Measurements from ENCODE around the gene SH3TC2. TPM values are rescaled to one million over a fixed set of nuclear protein-coding genes. Genes with fewer than 3 reads are reported as not detected.

Gene SH3TC2
- total RNA-seq, 4 donors from 2014 or later: 2.5 to 3.8 (median 2.9) TPM

- no peak overlapping the region for H3K27ac ChIP-seq
- 74 to 86% methylated on average over 2 of the region's 2 CpGs for WGBS, 2 donors
- DNase-seq: no peak
- TF ChIP-seq, protein P1, sequence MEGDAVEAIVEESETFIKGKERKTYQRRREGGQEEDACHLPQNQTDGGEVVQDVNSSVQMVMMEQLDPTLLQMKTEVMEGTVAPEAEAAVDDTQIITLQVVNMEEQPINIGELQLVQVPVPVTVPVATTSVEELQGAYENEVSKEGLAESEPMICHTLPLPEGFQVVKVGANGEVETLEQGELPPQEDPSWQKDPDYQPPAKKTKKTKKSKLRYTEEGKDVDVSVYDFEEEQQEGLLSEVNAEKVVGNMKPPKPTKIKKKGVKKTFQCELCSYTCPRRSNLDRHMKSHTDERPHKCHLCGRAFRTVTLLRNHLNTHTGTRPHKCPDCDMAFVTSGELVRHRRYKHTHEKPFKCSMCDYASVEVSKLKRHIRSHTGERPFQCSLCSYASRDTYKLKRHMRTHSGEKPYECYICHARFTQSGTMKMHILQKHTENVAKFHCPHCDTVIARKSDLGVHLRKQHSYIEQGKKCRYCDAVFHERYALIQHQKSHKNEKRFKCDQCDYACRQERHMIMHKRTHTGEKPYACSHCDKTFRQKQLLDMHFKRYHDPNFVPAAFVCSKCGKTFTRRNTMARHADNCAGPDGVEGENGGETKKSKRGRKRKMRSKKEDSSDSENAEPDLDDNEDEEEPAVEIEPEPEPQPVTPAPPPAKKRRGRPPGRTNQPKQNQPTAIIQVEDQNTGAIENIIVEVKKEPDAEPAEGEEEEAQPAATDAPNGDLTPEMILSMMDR (IDR thresholded peaks at IDR 0.05): no peak
- no peak for TF ChIP-seq POLR2A (IDR thresholded peaks at IDR 0.05)
- H3K27me3 ChIP-seq: no peaks in the 10 kb centered on the region
- H3K36me3 ChIP-seq: no peaks in the 10 kb centered on the region
- H3K4me3 ChIP-seq: no peak overlapping the region
- H3K9me3 ChIP-seq: no peaks in the 10 kb centered on the region
- peaks cover 0 to 64% (median 10%) of the 10 kb centered on the region in 3 donors for H3K4me1 ChIP-seq
- intact Hi-C loops (cut with DNase I): no loop called here
Observed at GRCh38 chr5:148989567-148989966, 73.3 kb downstream of the SH3TC2 start.

DNA sequence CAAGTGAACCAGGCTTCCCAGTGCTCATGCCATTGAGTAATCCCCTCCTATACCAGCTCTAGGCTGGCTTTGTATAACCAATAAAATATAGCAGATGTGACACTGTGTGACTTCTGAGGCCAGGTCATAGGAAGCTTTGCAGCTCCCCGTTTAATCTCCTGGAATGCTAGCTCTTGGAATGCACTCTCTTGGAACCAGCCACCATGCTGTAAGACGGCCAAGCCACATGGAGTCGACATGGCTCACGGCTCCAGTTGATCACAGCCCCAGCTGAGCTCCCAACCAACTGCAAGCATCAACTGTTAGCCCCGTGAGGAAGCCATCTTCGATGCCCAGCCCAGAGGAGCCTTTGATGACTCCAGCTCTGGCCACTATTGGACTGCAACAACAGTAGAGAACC is 74.5 kb downstream of the SH3TC2 start:
- Histone ChIP-seq H3K9me3 (no peaks in the 10 kb centered on the region), H3K27ac (peak overlapping the region; percentile 74 to 91 (median 82)), H3K27me3 (no peaks in the 10 kb centered on the region), H3K4me3 (no peak overlapping the region), H3K36me3 (no peaks in the 10 kb centered on the region), H3K4me1 (peaks cover 0 to 75% (median 10%) of the 10 kb centered on the region in 3 donors)
- no peak for DNase-seq
- intact Hi-C loops (cut with DNase I): no loop called here
- WGBS, 2 donors: 44 to 76% methylated on average over 1 to 6 of the region's 6 CpGs
- TF ChIP-seq POLR2A (IDR thresholded peaks at IDR 0.05): no peak
- TF ChIP-seq, protein P1 (IDR thresholded peaks at IDR 0.05): no peak

GRCh38 chr5:148986636-148987035 is 76.2 kb downstream of the SH3TC2 start:
- H3K36me3 ChIP-seq: no peaks in the 10 kb centered on the region
- peak overlapping the region; percentile 75 to 91 (median 82) for H3K27ac ChIP-seq
- no peak for DNase-seq
- no peak for TF ChIP-seq POLR2A (IDR thresholded peaks at IDR 0.05)
- TF ChIP-seq, protein P1 (IDR thresholded peaks at IDR 0.05): no peak
- H3K4me1 ChIP-seq: peaks cover 2 to 77% (median 7%) of the 10 kb centered on the region in 3 donors
- H3K9me3 ChIP-seq: no peaks in the 10 kb centered on the region
- no peak overlapping the region for H3K4me3 ChIP-seq
- intact Hi-C loops (cut with DNase I): no loop called here
- WGBS, 2 donors: 51 to 53% methylated on average over 2 of the region's 2 CpGs
- H3K27me3 ChIP-seq: no peaks in the 10 kb centered on the region

GRCh38 chr5:148984345-148984744 is 78.5 kb downstream of the SH3TC2 start:
- Histone ChIP-seq H3K4me1 (peaks cover 9 to 83% (median 21%) of the 10 kb centered on the region in 3 donors), H3K27me3 (no peaks in the 10 kb centered on the region), H3K4me3 (no peak overlapping the region), H3K9me3 (no peaks in the 10 kb centered on the region), H3K27ac (peak overlapping the region; percentile 27 to 91 (median 80)), H3K36me3 (no peaks in the 10 kb centered on the region)
- TF ChIP-seq, protein P1 (IDR thresholded peaks at IDR 0.05): no peak
- TF ChIP-seq POLR2A (IDR thresholded peaks at IDR 0.05): no peak
- intact Hi-C loops (cut with DNase I): no loop called here
- DNase-seq: no peak
- WGBS, 2 donors: 35 to 41% methylated on average over 1 of the region's 1 CpG

- no peaks in the 10 kb centered on the region for H3K36me3 ChIP-seq
Observed at GRCh38 chr5:148981353-148981752, 81.5 kb downstream of the SH3TC2 start.

More at GRCh38 chr5:148981353-148981752, 81.5 kb downstream of the SH3TC2 start:
- WGBS, 2 donors: 34 to 40% methylated on average over 6 of the region's 6 CpGs
- TF ChIP-seq, protein P1 (IDR thresholded peaks at IDR 0.05): no peak
- TF ChIP-seq POLR2A (IDR thresholded peaks at IDR 0.05): no peak
- Histone ChIP-seq H3K9me3 (no peaks in the 10 kb centered on the region), H3K27ac (peak overlapping the region; percentile 43 to 95 (median 86)), H3K4me3 (no peak overlapping the region), H3K4me1 (peaks cover 23 to 90% (median 43%) of the 10 kb centered on the region in 3 donors), H3K27me3 (no peaks in the 10 kb centered on the region)
- no peak for DNase-seq
- intact Hi-C loops (cut with DNase I): no loop called here

Measured in esophagus squamous epithelium (tissue), 5 donors.